Measurements from ENCODE around the gene PPBP.

PPBP gene

DNA sequence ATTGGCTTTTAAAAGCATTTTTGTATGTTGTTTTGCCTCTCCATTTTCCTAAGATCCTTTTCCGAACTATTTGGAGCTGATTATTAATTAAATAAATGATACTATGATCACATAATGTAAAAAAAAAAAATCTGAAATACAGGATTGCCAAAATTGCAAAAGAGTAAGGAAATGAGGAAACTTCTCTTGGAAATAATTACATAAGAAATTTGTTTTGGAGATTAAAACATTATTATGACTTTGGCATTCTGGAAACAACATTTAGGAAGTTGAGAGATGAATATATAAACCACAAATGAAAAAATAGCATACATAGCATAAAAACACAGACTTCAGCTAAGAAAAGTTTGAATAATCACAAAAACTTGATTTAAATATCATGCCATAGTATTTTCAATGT lies 39.7 kb downstream of the PPBP start:
- DNase-seq (ENCODE audit: low read depth in 2 of 2) = no peak

DNA sequence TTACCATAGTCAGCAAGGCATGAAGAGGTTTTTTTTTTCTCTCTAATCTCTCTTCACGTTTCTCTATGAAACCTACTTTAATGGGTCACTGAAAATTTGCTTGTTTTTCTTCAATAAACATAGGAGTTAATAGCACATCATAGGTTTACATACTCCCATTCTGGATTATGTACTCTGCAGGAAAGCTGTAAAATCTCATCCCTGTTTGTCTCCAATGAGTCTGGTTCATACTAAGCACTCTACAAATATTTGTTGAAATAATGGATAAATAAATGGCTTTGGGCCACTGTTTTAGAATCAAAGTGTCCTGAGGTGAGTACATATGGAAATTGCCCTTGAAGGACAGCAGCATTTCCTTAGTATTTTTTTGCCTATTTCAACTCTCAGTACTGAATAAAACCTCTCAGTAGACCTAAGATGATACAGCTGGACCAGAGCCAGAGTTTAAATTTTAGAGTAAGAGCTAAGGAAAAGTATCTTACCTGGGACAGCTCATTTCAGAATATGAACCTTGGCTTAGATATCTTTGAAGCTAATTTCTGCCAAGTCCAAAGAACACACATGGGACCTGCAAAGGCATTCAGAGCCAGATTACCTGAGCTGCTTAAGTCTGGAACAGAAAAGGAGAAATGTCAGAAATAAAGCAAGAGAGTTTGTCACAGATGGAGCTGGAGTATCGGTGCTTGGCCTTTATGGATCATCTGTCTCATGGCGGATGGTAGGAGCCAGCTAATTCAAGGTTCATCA lies 40.6 kb downstream of the PPBP start:
- no peak for DNase-seq (ENCODE audit: low read depth in 2 of 2)

DNA sequence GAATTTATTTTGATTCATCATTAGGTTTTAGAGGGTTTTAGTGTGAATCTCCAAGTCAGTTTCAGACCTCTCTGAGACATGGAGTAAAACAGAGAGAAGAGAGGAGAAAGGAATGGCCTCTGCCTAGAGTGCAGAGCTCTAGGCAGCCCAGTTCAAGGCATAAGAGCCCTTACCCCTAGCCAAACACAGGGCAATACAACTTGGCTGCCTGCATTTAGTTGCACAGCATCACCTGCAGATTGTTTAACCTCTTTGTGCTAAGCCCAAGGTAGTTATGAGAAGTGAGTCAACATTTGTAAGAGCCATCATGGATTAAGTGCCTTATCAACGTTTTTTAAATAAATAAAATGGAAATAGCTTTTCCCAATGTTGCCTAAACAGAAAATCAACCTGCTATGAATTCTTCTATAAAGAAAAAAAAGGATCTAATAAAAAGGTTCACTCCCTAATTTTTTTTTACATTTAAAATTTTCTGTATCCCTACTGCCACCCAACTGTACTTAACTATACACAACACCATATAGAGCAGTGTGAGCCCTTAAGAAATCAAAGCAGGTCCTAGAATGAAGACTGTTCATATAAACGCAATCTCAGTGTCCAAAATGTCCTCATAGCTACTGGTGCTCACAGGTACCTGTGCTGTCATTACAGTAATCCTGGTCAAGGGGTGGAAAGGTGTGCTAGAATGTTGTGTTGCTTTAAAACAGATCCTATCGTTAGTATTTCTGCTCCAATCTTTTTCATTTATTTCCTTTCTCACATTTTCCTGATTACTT lies 42.1 kb downstream of the PPBP start:
- no peak for DNase-seq (ENCODE audit: low read depth in 2 of 2)

DNA sequence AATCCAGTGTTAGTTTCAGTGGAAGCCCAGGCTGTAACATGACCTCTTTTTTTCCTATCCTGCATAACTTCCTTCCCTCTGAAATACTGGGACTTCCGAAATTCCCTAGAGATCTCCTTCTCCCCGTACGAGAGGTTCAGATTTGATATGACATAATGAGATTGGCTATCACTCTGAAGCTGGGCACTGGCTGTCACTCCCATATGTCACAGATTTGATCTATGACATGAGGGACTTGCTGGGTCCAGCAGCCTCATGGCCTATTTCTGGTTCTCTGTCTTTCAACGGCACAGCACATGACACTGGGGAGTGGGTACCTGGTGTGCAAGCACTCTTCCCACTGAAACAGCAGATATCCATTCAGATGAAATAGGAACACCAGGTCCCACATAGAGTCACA lies 42.9 kb downstream of the PPBP start:
- DNase-seq (ENCODE audit: low read depth in 2 of 2) = no peak

DNA sequence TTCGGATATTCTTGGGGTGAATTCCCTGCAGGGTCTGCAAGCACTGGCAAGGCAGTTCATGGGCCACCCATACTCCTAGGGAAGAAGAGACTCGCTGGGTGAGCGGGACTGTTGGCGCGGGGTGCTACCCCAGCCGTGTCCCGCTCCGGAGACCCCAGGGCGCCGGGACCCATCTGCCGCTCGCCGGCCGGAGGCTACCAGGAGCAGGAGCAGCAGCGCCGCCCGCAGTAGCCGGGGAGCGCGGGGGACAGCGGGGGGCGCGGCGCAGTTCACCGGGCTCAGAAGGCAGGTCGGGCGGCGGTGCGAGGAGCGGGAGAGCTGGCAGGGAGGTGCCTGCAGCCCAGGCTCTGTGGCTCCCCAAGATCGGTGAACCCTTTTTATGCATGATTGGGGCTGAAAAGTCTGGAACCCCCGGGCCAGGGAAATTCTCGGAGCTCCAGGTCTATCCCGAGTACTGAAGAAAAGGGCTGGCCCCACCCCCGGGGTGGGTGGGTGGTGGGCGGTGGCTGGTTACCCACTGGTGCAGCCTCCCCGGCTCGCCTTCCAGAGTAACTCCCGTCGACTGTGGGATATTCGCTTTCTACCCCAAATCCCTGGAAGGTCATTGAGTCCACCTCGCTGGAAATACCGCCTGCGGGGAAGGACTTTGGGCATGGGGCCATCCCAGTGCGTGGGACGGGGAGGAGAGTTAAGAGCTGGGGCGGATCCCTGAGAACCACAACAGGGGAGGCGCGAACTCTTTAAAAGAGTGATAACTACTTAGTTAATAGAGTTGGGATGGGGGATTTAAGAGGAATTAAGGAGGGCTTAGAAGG lies 43.7 kb downstream of the PPBP start:
- no peak for DNase-seq (ENCODE audit: low read depth in 2 of 2)

DNA sequence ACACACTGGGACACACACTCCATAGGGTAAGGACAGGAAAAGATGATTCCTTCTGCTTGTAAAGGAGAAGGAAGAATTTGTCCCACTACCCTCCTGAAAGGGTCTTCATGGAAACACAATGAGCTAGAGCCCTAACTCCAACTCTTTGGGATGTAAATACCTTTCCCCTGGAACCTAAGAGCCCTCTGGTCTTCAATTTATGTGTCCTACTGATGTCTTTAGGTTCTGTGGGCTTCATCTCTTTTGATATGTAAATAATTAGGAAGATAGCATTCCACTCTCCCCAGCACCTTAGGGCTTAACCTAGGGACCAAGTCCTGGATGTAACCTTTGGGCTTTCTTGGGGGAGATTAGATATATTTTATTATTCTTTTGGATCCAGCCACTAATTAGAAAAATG lies 44.4 kb downstream of the PPBP start:
- DNase-seq (ENCODE audit: low read depth in 2 of 2) = no peak

DNA sequence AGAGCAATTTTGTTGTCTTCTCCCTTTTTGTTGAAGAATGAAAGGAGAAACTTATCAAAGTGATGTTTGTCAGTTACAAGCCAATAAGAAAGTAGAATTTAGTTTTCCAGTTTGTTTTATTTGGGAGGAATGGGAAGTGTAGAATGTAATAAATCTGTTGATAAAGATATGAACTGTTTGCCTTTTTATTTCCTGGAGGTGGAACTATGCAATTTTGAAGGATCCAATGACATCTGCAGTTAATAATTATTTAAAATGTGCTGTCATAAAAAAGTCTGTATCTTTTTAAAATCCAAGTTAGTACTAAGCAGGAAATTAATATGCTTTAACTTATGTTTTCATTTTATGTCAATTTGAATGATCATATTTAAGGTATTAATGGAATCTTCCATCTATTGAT lies 51.0 kb downstream of the PPBP start:
- DNase-seq (ENCODE audit: low read depth in 2 of 2) = no peak
